SK-N-MC (cell line): Measurements from ENCODE around the gene NKD2.

ENCODE experiments used
- EZH2 ChIP-seq: fragments of 200-600 bp; sonication (generic); IDR thresholded peaks from one replicate; pipeline ENCODE4 v1.6.1; 2017; ENCODE audit warnings: antibody characterized with exemption
- POLR2AphosphoS5 ChIP-seq: IDR thresholded peaks from 2 replicates; pipeline ENCODE4 v1.6.1; 2012; ENCODE audit warnings: mild to moderate bottlenecking, low read depth, low read length, borderline replicate concordance

DNA sequence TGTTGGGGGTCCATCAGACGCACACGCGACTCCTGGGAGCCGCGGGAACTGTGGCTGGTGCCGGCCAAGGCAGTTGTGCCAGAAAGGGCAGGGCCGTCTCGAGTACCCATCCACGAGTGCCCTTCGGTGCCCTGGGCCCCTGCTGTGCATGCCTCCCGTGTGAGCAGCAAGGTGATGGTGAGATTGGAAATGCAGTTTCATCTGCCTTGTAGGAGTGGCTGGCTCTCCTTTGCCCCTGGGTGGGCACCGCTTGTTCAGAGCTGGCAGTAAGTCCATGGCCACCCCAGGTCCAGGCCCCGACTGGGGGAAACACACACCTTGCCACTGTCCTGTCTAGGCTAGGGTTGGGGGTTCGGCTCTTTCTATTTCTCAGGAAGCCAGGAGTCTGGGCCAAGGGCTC is 5.7 kb downstream of the NKD2 start:
- TF ChIP-seq EZH2 (no peak), POLR2AphosphoS5 (no peak)
